ENCODE data around the gene SEPTIN10.
"Not testable (repeated sequence)": the region's sequence is repeated elsewhere in the genome, so short reads cannot be mapped to it uniquely, and the experiment has no call there.

The SEPTIN10 gene

DNA sequence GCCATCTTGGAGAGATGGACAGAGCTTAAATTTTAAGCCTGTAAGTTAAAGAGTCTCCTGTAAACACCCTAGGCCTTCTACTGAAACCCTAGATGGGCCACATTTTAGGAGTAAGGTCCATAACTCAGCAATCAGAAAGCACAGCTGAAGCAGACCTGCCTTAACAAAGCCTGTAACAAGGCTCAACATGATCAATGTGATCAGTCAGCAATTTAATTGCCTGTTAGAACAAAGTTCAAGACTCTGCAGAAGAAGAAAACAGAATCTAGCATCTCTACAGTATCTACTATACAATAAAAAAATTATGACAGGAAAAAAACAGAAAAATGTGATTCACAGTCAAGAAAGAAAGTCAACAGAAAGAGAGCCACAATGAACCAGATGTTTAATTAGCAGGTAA, 27.1 kb downstream of the SEPTIN10 start:
- no peak overlapping the region for H3K4me3 ChIP-seq (ENCODE audit: low read depth, low read length)
- no peak overlapping the region for H3K27ac ChIP-seq
- H3K27me3 ChIP-seq (replicated peaks) = no peaks in the 10 kb centered on the region
- TF ChIP-seq, protein P1, sequence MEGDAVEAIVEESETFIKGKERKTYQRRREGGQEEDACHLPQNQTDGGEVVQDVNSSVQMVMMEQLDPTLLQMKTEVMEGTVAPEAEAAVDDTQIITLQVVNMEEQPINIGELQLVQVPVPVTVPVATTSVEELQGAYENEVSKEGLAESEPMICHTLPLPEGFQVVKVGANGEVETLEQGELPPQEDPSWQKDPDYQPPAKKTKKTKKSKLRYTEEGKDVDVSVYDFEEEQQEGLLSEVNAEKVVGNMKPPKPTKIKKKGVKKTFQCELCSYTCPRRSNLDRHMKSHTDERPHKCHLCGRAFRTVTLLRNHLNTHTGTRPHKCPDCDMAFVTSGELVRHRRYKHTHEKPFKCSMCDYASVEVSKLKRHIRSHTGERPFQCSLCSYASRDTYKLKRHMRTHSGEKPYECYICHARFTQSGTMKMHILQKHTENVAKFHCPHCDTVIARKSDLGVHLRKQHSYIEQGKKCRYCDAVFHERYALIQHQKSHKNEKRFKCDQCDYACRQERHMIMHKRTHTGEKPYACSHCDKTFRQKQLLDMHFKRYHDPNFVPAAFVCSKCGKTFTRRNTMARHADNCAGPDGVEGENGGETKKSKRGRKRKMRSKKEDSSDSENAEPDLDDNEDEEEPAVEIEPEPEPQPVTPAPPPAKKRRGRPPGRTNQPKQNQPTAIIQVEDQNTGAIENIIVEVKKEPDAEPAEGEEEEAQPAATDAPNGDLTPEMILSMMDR (IDR thresholded peaks at IDR 0.05; ENCODE audit: low read depth, low read length, missing control alignments) = no peak
- peaks cover 10% of the 10 kb centered on the region for H3K36me3 ChIP-seq (replicated peaks)
- DNase-seq = no peak
- in situ Hi-C loops (cut with HindIII; ENCODE audit: low pct_ligation_motif_present, low sequenced_read_pairs) = no loop called here

DNA sequence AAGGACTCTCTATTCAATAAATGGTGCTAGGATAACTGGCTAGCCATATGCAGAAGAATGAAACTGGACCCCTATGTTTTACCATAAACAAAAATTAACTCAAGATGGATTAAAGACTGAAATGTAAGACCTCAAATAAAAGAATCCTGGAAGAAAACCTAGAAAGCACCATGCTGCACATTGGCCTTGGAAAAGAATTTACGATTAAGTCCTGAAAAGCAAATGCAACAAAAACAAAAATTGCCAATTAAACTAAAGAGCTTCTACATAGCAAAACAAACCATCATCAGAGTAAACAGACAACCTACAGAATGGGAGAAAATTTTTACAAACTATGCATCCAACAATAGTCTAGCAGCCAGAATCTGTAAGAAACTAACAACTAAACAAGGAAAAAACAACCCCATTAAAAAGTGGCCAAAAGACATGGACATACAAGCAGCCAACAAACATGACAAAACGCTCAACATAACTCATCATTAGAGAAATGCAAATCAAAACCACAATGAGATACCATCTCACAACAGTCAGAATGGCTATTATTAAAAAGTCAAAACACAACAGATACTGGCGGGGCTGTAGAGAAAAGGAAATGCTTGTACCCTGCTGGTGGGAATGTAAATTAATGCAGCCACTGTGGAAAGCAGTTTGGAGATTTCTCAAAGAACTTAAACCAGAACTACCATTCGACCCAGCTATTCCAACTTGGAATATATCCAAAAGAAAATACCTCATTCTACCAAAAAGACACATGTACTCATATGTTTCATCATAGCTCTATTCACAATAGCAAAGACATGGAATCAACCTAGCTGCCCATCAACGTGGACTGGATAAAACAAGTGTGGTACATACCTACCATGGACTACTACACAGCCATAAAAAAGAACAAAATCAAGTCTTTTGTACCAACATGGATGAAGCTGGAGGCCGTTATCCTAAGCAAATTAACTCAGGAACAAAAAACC, 30.6 kb downstream of the SEPTIN10 start:
- peaks cover 5% of the 10 kb centered on the region for H3K36me3 ChIP-seq (replicated peaks)
- in situ Hi-C loops (cut with HindIII; ENCODE audit: low pct_ligation_motif_present, low sequenced_read_pairs) = no loop called here
- TF ChIP-seq, protein P1 (IDR thresholded peaks at IDR 0.05; ENCODE audit: low read depth, low read length, missing control alignments) = no peak
- no peak for DNase-seq
- no peaks in the 10 kb centered on the region for H3K27me3 ChIP-seq (replicated peaks)
- no peak overlapping the region for H3K4me3 ChIP-seq (ENCODE audit: low read depth, low read length)
- H3K27ac ChIP-seq = no peak overlapping the region

DNA sequence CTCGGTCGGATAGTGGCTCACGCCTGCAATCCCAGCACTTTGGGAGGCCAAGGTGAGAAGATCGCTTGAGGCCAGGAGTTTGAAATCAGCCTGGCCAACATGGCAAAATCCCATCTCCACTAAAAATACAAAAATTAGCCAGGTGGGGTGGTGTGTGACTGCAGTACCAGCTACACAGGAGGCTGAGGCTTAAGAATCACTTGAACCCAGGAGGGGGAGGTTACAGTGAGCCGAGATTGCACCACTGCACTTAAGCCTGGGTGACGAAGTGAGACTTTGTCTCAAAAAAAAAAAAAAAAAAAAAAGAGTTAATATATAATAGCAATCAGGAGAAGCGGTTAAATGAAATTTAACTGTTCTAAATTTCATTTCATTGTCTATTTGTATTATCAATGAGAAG, 36.1 kb downstream of the SEPTIN10 start:
- in situ Hi-C loops (cut with HindIII; ENCODE audit: low pct_ligation_motif_present, low sequenced_read_pairs); H3K36me3 ChIP-seq (replicated peaks); H3K27ac ChIP-seq; H3K27me3 ChIP-seq (replicated peaks); DNase-seq; H3K4me3 ChIP-seq (ENCODE audit: low read depth, low read length): not testable (repeated sequence)

DNA sequence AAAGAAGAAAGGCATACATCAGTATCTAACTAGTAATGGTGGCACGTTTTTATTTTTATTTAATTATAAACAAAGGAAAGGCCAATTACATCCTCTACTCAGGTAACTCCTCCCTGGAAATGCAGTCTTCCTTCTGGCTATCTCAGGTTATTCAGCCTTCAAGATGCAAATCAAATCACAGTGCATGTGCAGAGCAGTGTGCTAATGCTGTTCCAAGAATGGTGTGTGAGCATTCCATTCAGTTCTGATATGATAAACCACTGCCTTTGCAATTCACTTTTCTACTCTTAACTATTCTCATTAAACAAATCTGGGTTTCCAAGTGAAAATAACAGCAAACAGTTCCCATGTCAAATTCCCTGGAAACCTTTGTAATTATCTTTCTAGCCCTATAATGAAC, 38.4 kb downstream of the SEPTIN10 start:
- H3K36me3 ChIP-seq (replicated peaks) = no peaks in the 10 kb centered on the region
- TF ChIP-seq, protein P1 (IDR thresholded peaks at IDR 0.05; ENCODE audit: low read depth, low read length, missing control alignments) = no peak
- no peak overlapping the region for H3K27ac ChIP-seq
- no peak for DNase-seq
- no peak overlapping the region for H3K4me3 ChIP-seq (ENCODE audit: low read depth, low read length)
- in situ Hi-C loops (cut with HindIII; ENCODE audit: low pct_ligation_motif_present, low sequenced_read_pairs) = no loop called here
- H3K27me3 ChIP-seq (replicated peaks) = no peaks in the 10 kb centered on the region

DNA sequence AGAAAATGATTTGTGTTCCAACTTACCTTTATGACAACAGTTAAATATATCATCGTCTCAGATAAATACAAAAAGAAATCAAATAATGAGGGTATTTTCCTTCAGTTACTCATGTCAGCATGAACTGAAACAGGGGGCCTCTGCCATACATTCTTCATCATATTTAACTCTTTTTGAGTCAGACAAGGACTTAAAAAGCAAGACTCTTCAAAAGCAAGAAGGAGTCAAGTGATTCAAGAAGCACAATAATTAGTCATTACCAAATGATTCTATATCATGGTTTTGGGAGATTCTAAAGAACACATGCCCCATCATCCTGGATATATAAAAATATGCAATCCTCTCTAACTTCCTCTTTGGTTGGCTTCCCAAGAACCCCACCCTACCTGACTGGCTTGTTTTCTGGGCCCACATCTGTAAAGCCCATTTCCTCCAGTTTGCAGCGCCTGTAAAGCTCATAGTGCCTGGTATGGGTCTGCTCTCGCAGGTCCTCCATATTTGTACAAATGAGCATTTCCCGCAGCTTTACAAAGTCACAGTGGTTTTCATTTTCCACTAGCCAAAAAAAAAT, 49.7 kb downstream of the SEPTIN10 start:
- Histone ChIP-seq H3K27ac (no peak overlapping the region), H3K27me3 (replicated peaks) (no peaks in the 10 kb centered on the region), H3K4me3 (ENCODE audit: low read depth, low read length) (no peak overlapping the region), H3K36me3 (replicated peaks) (peaks cover 8% of the 10 kb centered on the region)
- in situ Hi-C loops (cut with HindIII; ENCODE audit: low pct_ligation_motif_present, low sequenced_read_pairs) = no loop called here
- TF ChIP-seq, protein P1 (IDR thresholded peaks at IDR 0.05; ENCODE audit: low read depth, low read length, missing control alignments) = no peak
- no peak for DNase-seq

DNA sequence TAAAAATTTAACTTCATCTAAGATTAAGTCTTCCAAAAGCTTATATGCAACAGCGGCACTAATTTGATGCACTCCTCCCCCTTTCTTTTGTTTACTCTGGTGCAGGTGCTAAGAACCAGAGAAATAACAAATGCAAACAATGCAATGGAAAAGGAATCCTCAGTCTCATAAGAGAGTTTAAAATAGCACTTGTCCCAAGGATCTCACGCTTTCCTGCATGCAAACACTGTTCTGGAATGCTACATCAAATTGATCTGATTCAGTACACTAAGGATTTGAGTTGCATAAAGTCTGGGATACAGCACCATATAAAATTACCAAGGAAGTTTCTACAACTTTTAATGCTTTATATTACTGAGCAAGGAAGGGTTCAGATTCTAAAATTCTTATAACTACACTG, 50.5 kb downstream of the SEPTIN10 start:
- no peak for DNase-seq
- Histone ChIP-seq H3K36me3 (replicated peaks) (peaks cover 8% of the 10 kb centered on the region), H3K27me3 (replicated peaks) (no peaks in the 10 kb centered on the region), H3K27ac (no peak overlapping the region), H3K4me3 (ENCODE audit: low read depth, low read length) (no peak overlapping the region)
- in situ Hi-C loops (cut with HindIII; ENCODE audit: low pct_ligation_motif_present, low sequenced_read_pairs) = no loop called here
- TF ChIP-seq, protein P1 (IDR thresholded peaks at IDR 0.05; ENCODE audit: low read depth, low read length, missing control alignments) = no peak
